ENCODE data around the gene NEAT1.

GRCh38 chr11:65381716-65382032 is 40.9 kb upstream of the NEAT1 start:
- no peak for TF ChIP-seq TAF7 (tag; IDR thresholded peaks at IDR 0.05)
- TF ChIP-seq STAT6 (CRISPR knock-in tag; IDR thresholded peaks at IDR 0.05) = no peak
- TF ChIP-seq HCFC1 (IDR thresholded peaks at IDR 0.05; ENCODE audit: low read depth, low read length) = no peak
- TF ChIP-seq POLR2AphosphoS5 (IDR thresholded peaks at IDR 0.05; ENCODE audit: control insufficient read depth, insufficient read depth, low read depth, low read length) = no peak
- TF ChIP-seq TSC22D4 (tag; IDR thresholded peaks at IDR 0.05) = no peak
- TF ChIP-seq ZNF146 (CRISPR knock-in tag; IDR thresholded peaks at IDR 0.05; ENCODE audit: unreplicated experiment) = no peak

All from K562 (cell line).